HG03039 (cell line): ENCODE data around the gene SLC6A9.

Source experiments
- ATAC-seq: cut with Tn5 transposase; IDR thresholded peaks from one replicate; pipeline ENCODE4 v1.9.1; 2021; ENCODE audit warnings: mild to moderate bottlenecking, moderate library complexity; ENCODE audit not compliant: unreplicated experiment

The SLC6A9 gene

GRCh38 chr1:43973981-43974442 lies 57.2 kb downstream of the SLC6A9 start:
- no peak for ATAC-seq

GRCh38 chr1:43971336-43971980 lies 59.8 kb downstream of the SLC6A9 start:
- ATAC-seq: no peak

- ATAC-seq: no peak
Observed at GRCh38 chr1:43970911-43971310, 60.4 kb downstream of the SLC6A9 start.

GRCh38 chr1:43970502-43970901 lies 60.8 kb downstream of the SLC6A9 start:
- no peak for ATAC-seq

GRCh38 chr1:43969746-43970466 lies 61.4 kb downstream of the SLC6A9 start, which contains the start of gene DPH2:
Gene DPH2 (plus strand): TSS chr1:43970010. CDS start chr1:43970176, 166 bp downstream.
- ATAC-seq: peak; percentile 74

- ATAC-seq: no peak
Observed at GRCh38 chr1:43969416-43969745, 61.9 kb downstream of the SLC6A9 start.

GRCh38 chr1:43968348-43968948 lies 62.8 kb downstream of the SLC6A9 start:
- ATAC-seq: no peak

GRCh38 chr1:43965316-43965715 lies 65.9 kb downstream of the SLC6A9 start:
- no peak for ATAC-seq

GRCh38 chr1:43963890-43964289 lies 67.4 kb downstream of the SLC6A9 start:
- no peak for ATAC-seq

GRCh38 chr1:43963006-43963405 lies 68.3 kb downstream of the SLC6A9 start:
- no peak for ATAC-seq

- no peak for ATAC-seq
Observed at GRCh38 chr1:43962324-43962723, 68.9 kb downstream of the SLC6A9 start.

- no peak for ATAC-seq
Observed at GRCh38 chr1:43961692-43962091, 69.6 kb downstream of the SLC6A9 start.

GRCh38 chr1:43960798-43961197 lies 70.5 kb downstream of the SLC6A9 start:
- no peak for ATAC-seq

GRCh38 chr1:43958351-43959255 lies 72.7 kb downstream of the SLC6A9 start:
- ATAC-seq: no peak

- no peak for ATAC-seq
Observed at GRCh38 chr1:43957407-43958040, 73.7 kb downstream of the SLC6A9 start.

- ATAC-seq: no peak
Observed at GRCh38 chr1:43956234-43956633, 75.0 kb downstream of the SLC6A9 start.

- ATAC-seq: no peak
Observed at GRCh38 chr1:43954036-43954435, 77.2 kb downstream of the SLC6A9 start.

GRCh38 chr1:43953361-43953760 lies 77.9 kb downstream of the SLC6A9 start:
- no peak for ATAC-seq

- ATAC-seq: no peak
Observed at GRCh38 chr1:43952731-43953346, 78.4 kb downstream of the SLC6A9 start.
